OCI-LY7 (cell line): ENCODE results near the gene DHRS7C. TPM values are rescaled to one million over a fixed set of nuclear protein-coding genes. Genes with fewer than 3 reads are reported as not detected.

Source experiments
- BruUV-seq: library from RNA; stranded (reverse); fragments of 400-500 nt; replicated peaks from 2 replicates; lab custom pipeline; 2021; lab: Mats Ljungman, UMichigan
- CTCF ChIA-PET: fragments of 300-600 bp; sonication (Branson Sonifier 250); formaldehyde crosslinking; loops from one replicate; lab custom pipeline; 2022; ENCODE audit warnings: antibody characterized with exemption; ENCODE audit not compliant: unreplicated experiment; lab: Charles Lee
- POLR2A ChIA-PET: fragments of 300-600 bp; sonication (Branson Sonifier 250); formaldehyde crosslinking; loops from one replicate; lab custom pipeline; 2022; ENCODE audit warnings: antibody characterized with exemption; lab: Charles Lee
- DNase-seq: peaks from one replicate; pipeline ENCODE4 v3.0.0-alpha.2; 2015; ENCODE audit warnings: low spot score
- H2AFZ ChIP-seq: fragments of 200-600 bp; sonication (generic), shearing (Covaris generic); 2 replicates; pipeline ENCODE4 v1.6.1; 2014; ENCODE audit warnings: mild to moderate bottlenecking, antibody characterized with exemption, low read length, moderate library complexity
- H3K27ac ChIP-seq: fragments of 200-600 bp; sonication (generic); 2 replicates; pipeline ENCODE4 v1.5.1; 2014; ENCODE audit warnings: mixed run types, low read depth, mild to moderate bottlenecking, moderate library complexity, low read length, inconsistent platforms; ENCODE audit not compliant: poor library complexity, severe bottlenecking
- H3K36me3 ChIP-seq: fragments of 200-600 bp; sonication (generic); 2 replicates; pipeline ENCODE4 v1.6.1; 2014; ENCODE audit warnings: mild to moderate bottlenecking, antibody characterized with exemption, low read length, moderate library complexity, mixed read lengths; ENCODE audit not compliant: insufficient read depth
- H3K4me1 ChIP-seq: fragments of 200-600 bp; sonication (generic); 2 replicates; pipeline ENCODE4 v1.5.1; 2014; ENCODE audit warnings: mild to moderate bottlenecking, low read length; ENCODE audit not compliant: insufficient read depth, poor library complexity, severe bottlenecking
- H3K4me2 ChIP-seq: fragments of 200-600 bp; sonication (generic); 2 replicates; pipeline ENCODE4 v1.6.1; 2014; ENCODE audit warnings: mild to moderate bottlenecking, low read length
- H3K4me3 ChIP-seq: fragments of 200-600 bp; sonication (generic); 2 replicates; pipeline ENCODE4 v1.5.1; 2014; ENCODE audit warnings: mild to moderate bottlenecking, low read depth, low read length; ENCODE audit not compliant: poor library complexity, severe bottlenecking
- H3K79me2 ChIP-seq: fragments of 200-600 bp; sonication (generic); 2 replicates; pipeline ENCODE4 v1.6.1; 2016; ENCODE audit warnings: low read depth, mild to moderate bottlenecking, low read length, moderate library complexity, mixed read lengths; ENCODE audit not compliant: insufficient read depth
- H3K9me2 ChIP-seq: fragments of 200-600 bp; sonication (generic); 2 replicates; pipeline ENCODE4 v1.6.1; 2016; ENCODE audit warnings: mild to moderate bottlenecking, low read length, mixed read lengths; ENCODE audit not compliant: insufficient read depth
- H3K9me3 ChIP-seq: fragments of 200-600 bp; sonication (generic); 2 replicates; pipeline ENCODE4 v1.6.1; 2014; ENCODE audit warnings: mild to moderate bottlenecking, mixed run types, low read length, mixed read lengths
- H4K20me1 ChIP-seq: fragments of 200-600 bp; sonication (generic); 2 replicates; pipeline ENCODE4 v1.6.1; 2014; ENCODE audit warnings: mild to moderate bottlenecking, antibody characterized with exemption, low read length, moderate library complexity, mixed read lengths; ENCODE audit not compliant: insufficient read depth
- EZH2phosphoT487 ChIP-seq: fragments of 200-600 bp; sonication (generic); IDR thresholded peaks from 2 replicates; pipeline ENCODE4 v1.6.1; 2018; ENCODE audit warnings: low read depth, borderline replicate concordance, mild to moderate bottlenecking, mixed run types, antibody characterized with exemption, low read length, moderate library complexity, mixed read lengths
- intact Hi-C: fragments of 100-400 bp; cut with micrococcal nuclease; formaldehyde crosslinking; loops from one replicate; pipeline ENCODE4 v1.10.0; 2022; ENCODE audit not compliant: unreplicated experiment
- total RNA-seq, 2 experiments: library from RNA; depleted of rRNA in 1 of 2; stranded (reverse); fragments of >200 nt in 1 of 2; shearing (Covaris generic) in 1 of 2; gene quantifications; 2 replicates each; pipeline ENCODE4 v1.2.3, GENCODE V29; 2014 to 2022
- TF ChIP-seq, protein P1 (sequence below): fragments of 200-600 bp; sonication (generic); conservative IDR thresholded peaks from 2 replicates; pipeline ENCODE4 v1.5.1; 2014; ENCODE audit warnings: mild to moderate bottlenecking, antibody characterized with exemption, low read length, moderate library complexity, mixed read lengths

The DHRS7C gene
- total RNA-seq, 2 experiments from 2014 or later = not detected

DNA sequence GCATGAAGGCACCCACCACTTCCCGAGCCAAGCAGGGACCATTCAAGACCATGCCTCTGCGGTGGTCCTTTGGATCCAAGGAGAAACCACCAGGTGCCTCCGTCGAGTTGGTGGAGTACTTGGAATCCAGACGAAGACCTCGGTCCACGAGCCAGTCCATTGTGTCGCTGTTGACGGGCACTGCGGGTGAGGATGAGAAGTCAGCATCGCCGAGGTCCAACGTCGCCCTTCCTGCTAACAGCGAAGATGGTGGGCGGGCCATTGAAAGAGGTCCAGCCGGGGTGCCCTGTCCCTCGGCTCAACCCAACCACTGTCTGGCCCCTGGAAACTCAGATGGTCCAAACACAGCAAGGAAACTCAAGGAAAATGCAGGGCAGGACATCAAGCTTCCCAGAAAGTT, 63.4 kb downstream of the DHRS7C start:
- ChIA-PET CTCF (no interaction called here), POLR2A (no interaction called here)
- Histone ChIP-seq H3K36me3 (no peaks in the 10 kb centered on the region), H3K9me3 (no peaks in the 10 kb centered on the region), H2AFZ (no peak overlapping the region), H3K4me1 (no peaks in the 10 kb centered on the region), H3K4me2 (no peak overlapping the region), H3K27ac (no peak overlapping the region), H3K9me2 (no peaks in the 10 kb centered on the region), H3K79me2 (no peaks in the 10 kb centered on the region), H3K4me3 (no peak overlapping the region), H4K20me1 (no peaks in the 10 kb centered on the region)
- DNase-seq = no peak
- no TSS peak for BruUV-seq
- intact Hi-C loops = loop anchor here (5.0 kb wide), 1 partner anchor 151 kb away; the partner anchor contains the start of genes CFAP52 and STX8
- TF ChIP-seq EZH2phosphoT487 = no peak
- TF ChIP-seq, protein P1, sequence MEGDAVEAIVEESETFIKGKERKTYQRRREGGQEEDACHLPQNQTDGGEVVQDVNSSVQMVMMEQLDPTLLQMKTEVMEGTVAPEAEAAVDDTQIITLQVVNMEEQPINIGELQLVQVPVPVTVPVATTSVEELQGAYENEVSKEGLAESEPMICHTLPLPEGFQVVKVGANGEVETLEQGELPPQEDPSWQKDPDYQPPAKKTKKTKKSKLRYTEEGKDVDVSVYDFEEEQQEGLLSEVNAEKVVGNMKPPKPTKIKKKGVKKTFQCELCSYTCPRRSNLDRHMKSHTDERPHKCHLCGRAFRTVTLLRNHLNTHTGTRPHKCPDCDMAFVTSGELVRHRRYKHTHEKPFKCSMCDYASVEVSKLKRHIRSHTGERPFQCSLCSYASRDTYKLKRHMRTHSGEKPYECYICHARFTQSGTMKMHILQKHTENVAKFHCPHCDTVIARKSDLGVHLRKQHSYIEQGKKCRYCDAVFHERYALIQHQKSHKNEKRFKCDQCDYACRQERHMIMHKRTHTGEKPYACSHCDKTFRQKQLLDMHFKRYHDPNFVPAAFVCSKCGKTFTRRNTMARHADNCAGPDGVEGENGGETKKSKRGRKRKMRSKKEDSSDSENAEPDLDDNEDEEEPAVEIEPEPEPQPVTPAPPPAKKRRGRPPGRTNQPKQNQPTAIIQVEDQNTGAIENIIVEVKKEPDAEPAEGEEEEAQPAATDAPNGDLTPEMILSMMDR = no peak

DNA sequence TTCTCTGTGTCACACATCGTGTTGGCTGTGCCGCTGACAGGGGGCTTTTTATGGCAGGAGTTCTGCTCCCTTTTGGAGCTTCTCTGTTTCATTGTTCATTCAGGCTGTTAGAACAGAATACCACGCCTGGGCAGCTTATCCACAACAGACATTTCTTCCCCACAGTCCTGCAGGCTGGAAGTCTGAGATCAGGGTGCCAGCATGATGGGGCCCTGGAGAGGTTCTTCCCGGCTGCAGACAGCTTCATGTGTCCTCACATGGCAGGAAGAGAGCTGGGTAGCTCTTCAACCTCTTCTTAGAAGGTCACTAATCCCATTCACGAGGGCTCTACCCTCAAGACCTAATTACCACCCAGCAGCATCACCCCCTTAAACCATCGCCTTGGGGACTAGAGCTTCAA, 65.1 kb downstream of the DHRS7C start:
- no peak overlapping the region for H3K4me2 ChIP-seq
- TF ChIP-seq, protein P1 = no peak
- no peak for TF ChIP-seq EZH2phosphoT487
- H3K9me3 ChIP-seq = no peaks in the 10 kb centered on the region
- no peaks in the 10 kb centered on the region for H3K9me2 ChIP-seq
- POLR2A ChIA-PET = no interaction called here
- no peaks in the 10 kb centered on the region for H3K79me2 ChIP-seq
- no peaks in the 10 kb centered on the region for H3K4me1 ChIP-seq
- H3K4me3 ChIP-seq = no peak overlapping the region
- H4K20me1 ChIP-seq = no peaks in the 10 kb centered on the region
- no peak overlapping the region for H3K27ac ChIP-seq
- no peak for DNase-seq
- no peaks in the 10 kb centered on the region for H3K36me3 ChIP-seq
- CTCF ChIA-PET = no interaction called here
- intact Hi-C loops = loop anchor here (5.0 kb wide), 1 partner anchor 149 kb away; the partner anchor contains the start of genes CFAP52 and STX8
- no peak overlapping the region for H2AFZ ChIP-seq
- BruUV-seq = no TSS peak

DNA sequence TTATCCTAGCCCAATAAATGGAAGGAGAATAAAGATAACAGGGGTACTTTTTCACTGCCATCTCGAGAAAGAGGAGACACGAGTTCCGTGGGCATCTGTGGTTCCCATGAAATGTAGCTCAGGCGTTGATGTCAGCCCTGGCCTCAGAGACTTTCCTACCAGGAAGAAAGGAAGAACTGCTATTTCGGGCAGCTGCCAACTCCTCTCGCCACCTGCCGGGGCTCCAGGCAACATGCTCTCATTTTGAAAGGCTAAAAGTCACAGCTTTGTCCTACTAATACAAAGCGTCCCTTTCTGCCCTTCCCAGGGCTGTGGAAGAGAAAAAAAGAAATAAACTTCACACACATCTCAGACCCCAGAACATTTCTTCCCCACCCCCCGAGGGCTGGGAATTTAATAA, 65.8 kb downstream of the DHRS7C start:
- no peak overlapping the region for H3K4me3 ChIP-seq
- no peak for TF ChIP-seq EZH2phosphoT487
- TF ChIP-seq, protein P1 = no peak
- no peak for DNase-seq
- POLR2A ChIA-PET = no interaction called here
- H2AFZ ChIP-seq = no peak overlapping the region
- H3K4me2 ChIP-seq = no peak overlapping the region
- intact Hi-C loops = loop anchor here (5.0 kb wide), 1 partner anchor 148 kb away; the partner anchor contains the start of genes CFAP52 and STX8
- no peaks in the 10 kb centered on the region for H3K36me3 ChIP-seq
- CTCF ChIA-PET = no interaction called here
- no peaks in the 10 kb centered on the region for H3K79me2 ChIP-seq
- H3K9me2 ChIP-seq = no peaks in the 10 kb centered on the region
- H3K9me3 ChIP-seq = no peaks in the 10 kb centered on the region
- H3K4me1 ChIP-seq = no peaks in the 10 kb centered on the region
- no peaks in the 10 kb centered on the region for H4K20me1 ChIP-seq
- no peak overlapping the region for H3K27ac ChIP-seq
- no TSS peak for BruUV-seq

Other genes starting within 250 kb of the DHRS7C start
- gene STX8, start 215.8 kb downstream of the DHRS7C start, total RNA-seq (2014; rRNA removed; shearing (Covaris generic)) = 69.0 and 88.1 TPM in 2 replicates
- gene STX8, start 215.8 kb downstream of the DHRS7C start, total RNA-seq (2022) = 56.7 and 65.0 TPM in 2 replicates
- gene CFAP52, start 214.9 kb downstream of the DHRS7C start, total RNA-seq (2014; rRNA removed; shearing (Covaris generic)) = not detected in 2 replicates
- gene CFAP52, start 214.9 kb downstream of the DHRS7C start, total RNA-seq (2022) = not detected in 2 replicates
- 2.7 and 2.9 TPM in 2 replicates for gene USP43, start 146.1 kb downstream of the DHRS7C start, total RNA-seq (2014; rRNA removed; shearing (Covaris generic))
- gene USP43, start 146.1 kb downstream of the DHRS7C start, total RNA-seq (2022) = 1.2 and 1.3 TPM in 2 replicates
- not detected in 2 replicates for gene GSG1L2, start 30.5 kb upstream of the DHRS7C start, total RNA-seq (2014; rRNA removed; shearing (Covaris generic))
- gene GSG1L2, start 30.5 kb upstream of the DHRS7C start, total RNA-seq (2022) = not detected in 2 replicates
- not detected in 2 replicates for gene GLP2R, start 34.3 kb upstream of the DHRS7C start, total RNA-seq (2014; rRNA removed; shearing (Covaris generic))
- not detected in 2 replicates for gene GLP2R, start 34.3 kb upstream of the DHRS7C start, total RNA-seq (2022)
- not detected in 2 replicates for gene RCVRN, start 113.7 kb upstream of the DHRS7C start, total RNA-seq (2014; rRNA removed; shearing (Covaris generic))
- not detected in 2 replicates for gene RCVRN, start 113.7 kb upstream of the DHRS7C start, total RNA-seq (2022)